ENCODE measurements around the gene FCHSD2.
"Not testable (repeated sequence)": the region's sequence is repeated elsewhere in the genome, so short reads cannot be mapped to it uniquely, and the experiment has no call there.

FCHSD2 gene

DNA sequence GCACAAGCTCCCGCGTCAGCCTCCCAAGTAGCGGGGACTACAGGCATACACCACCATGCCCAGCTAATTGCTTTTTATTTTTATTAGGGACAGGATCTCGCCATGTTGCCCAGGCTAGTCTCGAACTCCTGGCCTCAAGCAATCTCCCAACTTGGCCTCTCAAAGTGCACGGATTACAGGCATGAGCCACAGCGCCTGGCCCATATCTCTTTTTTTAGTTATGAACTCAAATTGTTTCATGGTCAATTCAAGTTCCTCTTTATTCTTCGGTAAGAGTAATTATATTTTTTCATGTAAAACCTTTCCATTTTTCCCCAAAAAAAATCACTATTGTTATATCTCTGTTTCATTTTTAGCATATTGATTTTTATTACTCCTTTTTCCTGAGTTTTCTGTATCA is 25.5 kb downstream of the FCHSD2 start:
- no peak for DNase-seq

DNA sequence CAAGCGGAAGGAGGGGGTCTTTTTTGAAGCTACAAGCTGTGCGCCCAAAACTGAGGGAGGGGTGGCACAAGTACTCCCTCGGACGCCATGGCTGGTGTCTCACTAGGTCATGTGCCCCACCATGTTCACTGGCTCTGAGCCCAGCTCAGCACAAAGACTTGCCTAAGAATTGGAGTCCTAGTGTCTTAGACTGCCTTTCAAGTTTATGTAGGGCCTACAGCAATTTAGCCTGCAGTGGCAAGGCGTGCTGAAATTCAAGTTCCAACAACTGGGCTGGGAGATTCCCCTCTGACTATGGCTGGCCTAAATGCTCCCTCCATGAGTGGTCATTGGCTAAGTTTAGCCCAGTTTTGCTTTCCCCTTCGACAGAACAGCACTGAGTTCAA is 27.3 kb downstream of the FCHSD2 start:
- DNase-seq = no peak

DNA sequence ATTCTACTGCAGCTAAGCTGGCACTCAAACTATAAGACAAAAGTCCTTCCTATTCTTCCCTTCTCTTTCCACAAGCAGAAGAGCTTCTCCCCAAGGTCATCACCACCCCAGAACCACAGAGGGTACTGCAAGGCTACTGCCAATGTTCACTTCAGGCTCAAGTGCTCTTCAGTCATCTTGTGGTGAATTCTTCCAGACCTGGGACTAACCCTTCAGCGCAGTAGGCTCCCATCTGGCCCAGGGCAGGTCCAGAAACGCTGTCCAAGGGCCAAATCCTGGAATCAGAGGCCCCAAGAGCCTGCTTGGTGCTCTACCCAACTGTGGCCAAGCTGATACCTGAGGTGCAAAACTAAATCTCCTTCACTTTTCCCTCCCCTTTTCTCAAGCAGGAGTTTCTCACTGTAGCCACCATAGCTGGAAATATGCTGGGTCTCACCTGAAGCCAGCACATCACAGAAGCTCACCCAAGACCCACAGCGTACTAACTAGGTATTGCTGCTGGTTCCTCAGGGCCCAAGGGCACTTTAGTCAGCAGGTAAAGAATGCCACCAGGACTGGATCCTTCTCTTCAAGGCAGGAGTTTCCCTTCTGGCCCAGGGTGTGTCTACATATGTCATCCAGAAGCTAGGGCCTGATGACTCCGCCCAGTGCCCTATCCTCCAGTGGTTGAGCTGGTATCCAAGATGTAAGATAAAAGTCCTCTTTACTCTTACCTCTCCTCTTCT is 27.8 kb downstream of the FCHSD2 start:
- DNase-seq = no peak

GRCh38 chr11:73113426-73113825 is 28.7 kb downstream of the FCHSD2 start:
- DNase-seq = no peak

GRCh38 chr11:73107597-73107996 is 34.5 kb downstream of the FCHSD2 start:
- DNase-seq = no peak

GRCh38 chr11:73106347-73106746 is 35.8 kb downstream of the FCHSD2 start:
- no peak for DNase-seq

- DNase-seq = no peak
Observed at GRCh38 chr11:73100578-73100977, 41.5 kb downstream of the FCHSD2 start.

- no peak for DNase-seq
Observed at GRCh38 chr11:73099512-73100266, 42.4 kb downstream of the FCHSD2 start.

DNA sequence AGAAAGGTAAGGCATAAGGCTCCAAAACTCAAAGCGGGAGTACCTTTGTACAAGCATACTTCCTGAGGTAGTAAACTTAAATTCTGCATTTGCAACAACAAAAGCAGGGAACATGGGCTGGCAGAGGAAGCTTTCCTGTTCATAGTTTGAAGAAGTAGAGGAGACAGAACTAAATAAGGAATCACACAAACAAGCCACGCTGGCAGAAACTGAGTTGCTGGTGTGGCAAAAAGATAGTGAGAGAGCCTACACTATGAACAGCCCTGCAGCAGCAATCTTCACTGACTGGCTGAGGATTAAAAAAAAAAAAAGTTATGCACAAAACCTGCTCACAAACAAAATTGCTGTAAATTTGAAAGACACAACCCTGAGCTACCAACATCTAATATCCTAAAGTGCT is 46.5 kb downstream of the FCHSD2 start:
- DNase-seq = no peak

- DNase-seq = no peak
Observed at GRCh38 chr11:73091521-73092305, 50.4 kb downstream of the FCHSD2 start.

DNA sequence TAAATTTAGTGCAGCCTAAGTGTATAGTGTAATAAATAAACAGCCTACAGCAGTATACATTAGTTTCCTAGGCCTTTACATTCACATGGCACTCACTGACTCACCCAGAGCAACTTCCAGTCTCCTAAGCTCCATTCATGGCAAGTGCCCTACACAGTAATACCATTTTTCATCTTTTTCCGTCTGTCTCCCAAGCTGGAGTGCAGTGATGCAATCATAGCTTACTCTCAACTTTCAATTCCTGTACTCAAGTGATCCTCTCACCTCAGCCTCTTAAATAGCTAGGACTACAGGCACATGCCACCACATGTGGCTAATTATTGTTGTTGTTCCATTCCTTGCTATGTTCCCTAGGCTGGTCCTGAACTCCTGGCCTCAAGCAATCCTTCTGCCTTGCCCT is 54.4 kb downstream of the FCHSD2 start:
- DNase-seq = no peak

DNA sequence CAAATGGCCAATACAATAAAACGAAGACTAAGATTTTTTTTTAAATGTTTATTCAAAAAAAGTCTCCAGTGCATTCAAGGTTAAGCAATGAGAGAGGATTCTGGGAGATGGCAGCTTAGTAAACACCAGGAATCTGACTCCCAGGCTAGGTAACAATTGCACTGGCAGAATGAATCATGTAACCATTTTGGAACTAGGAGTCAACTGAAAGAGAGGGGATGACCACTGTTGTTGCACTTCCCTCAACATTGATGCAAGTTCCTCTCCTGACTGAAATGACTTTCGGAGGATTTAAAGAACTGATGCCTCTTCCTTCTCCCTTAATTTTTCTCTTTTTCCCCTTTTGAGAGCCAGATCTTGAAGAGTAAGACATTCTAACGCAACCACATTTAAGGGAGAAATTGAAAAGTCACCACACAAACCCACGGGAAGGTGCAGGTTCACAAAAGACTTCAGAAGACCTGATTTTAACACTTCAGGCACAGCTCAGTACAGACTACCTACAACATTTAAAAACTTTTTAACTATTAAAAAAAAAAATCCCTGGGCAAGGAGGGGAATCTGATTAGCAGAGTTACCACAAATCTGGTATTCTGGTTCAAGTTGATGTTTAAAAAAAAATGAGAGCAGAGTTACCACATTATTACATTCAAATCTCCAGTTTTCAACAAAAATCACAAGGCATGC is 56.8 kb downstream of the FCHSD2 start:
- DNase-seq = no peak

DNA sequence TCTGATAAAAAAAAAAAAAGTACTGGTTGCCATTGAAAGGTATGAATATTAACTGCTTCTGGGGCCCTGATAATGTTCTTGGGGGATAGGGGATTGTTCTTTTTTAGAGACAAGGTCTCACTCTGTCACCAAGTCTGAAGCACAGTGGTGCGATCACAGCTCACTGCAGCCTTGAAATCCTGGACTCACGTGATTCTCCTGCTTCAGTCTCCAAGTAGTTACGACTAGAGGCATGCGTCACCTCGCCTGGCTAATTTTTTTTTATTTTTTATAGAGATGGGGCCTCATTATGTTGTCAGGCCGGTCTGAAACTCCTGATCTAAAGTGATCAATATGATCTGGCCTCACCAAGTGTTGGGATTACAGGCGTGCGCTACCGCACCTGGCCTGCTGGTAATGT is 63.5 kb downstream of the FCHSD2 start:
- no peak for DNase-seq

GRCh38 chr11:73077454-73077853 is 64.7 kb downstream of the FCHSD2 start:
- DNase-seq = no peak

DNA sequence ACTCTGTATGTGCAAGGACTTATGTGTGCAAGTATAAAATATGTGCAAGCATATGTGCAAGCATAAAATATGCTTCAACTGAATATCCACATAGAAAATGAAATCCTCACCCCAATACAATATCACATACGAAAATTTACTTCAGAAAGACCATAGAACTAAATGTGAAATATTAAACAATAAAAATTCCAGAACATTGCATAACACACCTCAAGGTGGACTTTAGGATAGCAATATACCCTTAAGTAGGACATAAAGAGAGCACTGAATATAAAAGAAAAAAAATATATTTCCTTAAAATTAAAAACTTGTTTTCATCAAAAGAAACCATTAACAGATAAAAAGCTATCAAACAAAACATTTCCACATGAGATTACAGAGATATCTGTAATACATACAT is 67.8 kb downstream of the FCHSD2 start:
- DNase-seq = no peak

DNA sequence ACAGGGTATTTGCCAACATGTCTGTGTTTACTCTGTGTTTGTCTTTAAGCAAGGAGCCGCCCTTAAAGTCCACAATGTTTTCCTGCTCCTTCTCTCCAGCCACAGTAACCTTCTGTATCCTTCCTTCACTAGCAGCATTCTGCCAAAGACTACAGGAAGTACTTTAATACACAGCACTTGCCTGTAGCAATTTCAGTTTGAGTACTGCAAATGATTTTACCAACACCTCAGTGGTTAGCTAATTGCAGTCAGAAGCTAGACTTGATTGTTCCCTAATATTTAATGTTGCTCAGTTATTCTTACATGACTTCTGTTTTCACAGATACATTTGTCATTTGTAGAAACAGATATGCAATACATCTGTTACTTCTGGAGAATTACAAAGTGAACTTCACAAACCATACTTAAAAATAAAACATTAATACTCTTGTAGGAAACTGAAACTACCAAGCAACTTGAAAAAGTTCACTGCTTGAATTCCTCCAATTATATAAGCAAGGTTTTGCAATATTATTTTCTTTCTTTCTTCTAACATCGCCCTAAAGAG is 69.1 kb downstream of the FCHSD2 start:
- DNase-seq = no peak

GRCh38 chr11:73070653-73071052 is 71.5 kb downstream of the FCHSD2 start:
- no peak for DNase-seq

GRCh38 chr11:73061857-73062424 is 80.2 kb downstream of the FCHSD2 start:
- not testable (repeated sequence) for DNase-seq

- DNase-seq = not testable (repeated sequence)
Observed at GRCh38 chr11:73061434-73061833, 80.7 kb downstream of the FCHSD2 start.

GRCh38 chr11:73059915-73060314 is 82.2 kb downstream of the FCHSD2 start:
- DNase-seq = no peak

DNA sequence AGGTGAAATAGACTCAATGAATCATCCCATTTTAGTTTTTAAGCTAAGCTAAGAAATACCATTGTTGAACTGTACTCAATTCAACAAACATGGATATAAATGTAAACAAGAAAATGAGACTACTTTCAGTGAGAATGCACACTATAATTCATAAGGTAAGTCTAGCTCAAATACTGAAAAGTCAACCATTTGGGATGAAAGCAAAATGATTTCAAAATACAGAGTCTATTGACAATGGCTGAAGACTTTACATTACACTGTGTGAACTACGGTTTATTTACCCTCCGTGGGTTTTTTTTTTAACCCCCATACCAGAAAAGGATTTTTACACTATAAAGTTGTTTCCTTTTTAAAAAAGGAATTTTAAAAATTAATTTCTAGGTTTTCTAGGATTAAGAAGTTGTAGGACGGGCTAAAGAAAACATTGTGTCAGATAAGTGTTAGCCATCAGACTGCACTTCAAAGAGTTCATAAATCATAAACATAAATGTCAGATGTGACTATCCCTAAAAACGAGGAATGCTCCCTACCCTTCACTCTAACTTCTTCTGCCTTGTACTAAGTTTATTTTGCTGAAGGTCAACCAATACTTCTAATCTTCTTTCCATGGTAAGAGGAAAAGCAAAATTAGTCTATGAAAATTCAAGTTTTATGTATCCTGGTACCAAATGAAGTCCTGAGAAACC is 83.0 kb downstream of the FCHSD2 start:
- no peak for DNase-seq
